ENCODE data around the gene TCEAL4. TPM values are rescaled to one million over a fixed set of nuclear protein-coding genes. Genes with fewer than 3 reads are reported as not detected.

Gene TCEAL4
- total and polyA plus RNA-seq, 12 donors, result 57.7 to 164 (median 69.1) TPM

DNA sequence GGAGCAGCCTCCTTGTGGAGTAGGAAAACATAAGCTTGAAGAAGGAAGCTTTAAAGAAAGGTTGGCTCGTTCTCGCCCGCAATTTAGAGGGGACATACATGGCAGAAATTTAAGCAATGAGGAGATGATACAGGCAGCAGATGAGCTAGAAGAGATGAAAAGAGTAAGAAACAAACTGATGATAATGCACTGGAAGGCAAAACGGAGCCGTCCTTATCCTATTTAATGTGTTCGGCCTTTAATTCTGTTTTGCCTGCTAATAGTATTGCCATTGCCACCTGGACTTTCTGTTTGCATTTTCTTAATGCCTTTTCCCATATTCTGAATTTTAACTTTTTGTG, 44.8 kb downstream of the TCEAL4 start:
- Histone ChIP-seq H3K4me3 (peak overlapping the region; percentile 61 to 79 (median 72)), H3K36me3 (no peaks in the 10 kb centered on the region), H3K27ac (peak overlapping the region in 9 of 10 donors; percentile 87 to 95 (median 93)), H3K9me3 (no peaks in the 10 kb centered on the region), H3K27me3 (peaks cover 0 to 28% (median 0%) of the 10 kb centered on the region in 7 donors), H3K4me1 (peaks cover 0 to 23% (median 7%) of the 10 kb centered on the region in 9 donors)
- DNase-seq (no peak), ATAC-seq (no peak)
- intact Hi-C loops (cut with DNase I), result loop anchor here in 2 of 10 donors (5.0 to 10.0 kb wide), 2 partner anchors 47 to 55 kb away; partner anchors contain the start of gene MORF4L2 (in 1 of the 2)
- TF ChIP-seq, protein P1, sequence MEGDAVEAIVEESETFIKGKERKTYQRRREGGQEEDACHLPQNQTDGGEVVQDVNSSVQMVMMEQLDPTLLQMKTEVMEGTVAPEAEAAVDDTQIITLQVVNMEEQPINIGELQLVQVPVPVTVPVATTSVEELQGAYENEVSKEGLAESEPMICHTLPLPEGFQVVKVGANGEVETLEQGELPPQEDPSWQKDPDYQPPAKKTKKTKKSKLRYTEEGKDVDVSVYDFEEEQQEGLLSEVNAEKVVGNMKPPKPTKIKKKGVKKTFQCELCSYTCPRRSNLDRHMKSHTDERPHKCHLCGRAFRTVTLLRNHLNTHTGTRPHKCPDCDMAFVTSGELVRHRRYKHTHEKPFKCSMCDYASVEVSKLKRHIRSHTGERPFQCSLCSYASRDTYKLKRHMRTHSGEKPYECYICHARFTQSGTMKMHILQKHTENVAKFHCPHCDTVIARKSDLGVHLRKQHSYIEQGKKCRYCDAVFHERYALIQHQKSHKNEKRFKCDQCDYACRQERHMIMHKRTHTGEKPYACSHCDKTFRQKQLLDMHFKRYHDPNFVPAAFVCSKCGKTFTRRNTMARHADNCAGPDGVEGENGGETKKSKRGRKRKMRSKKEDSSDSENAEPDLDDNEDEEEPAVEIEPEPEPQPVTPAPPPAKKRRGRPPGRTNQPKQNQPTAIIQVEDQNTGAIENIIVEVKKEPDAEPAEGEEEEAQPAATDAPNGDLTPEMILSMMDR (IDR thresholded peaks at IDR 0.05), result no peak
- WGBS, 2 donors, result 7 to 8% methylated on average over 6 of the region's 6 CpGs

DNA sequence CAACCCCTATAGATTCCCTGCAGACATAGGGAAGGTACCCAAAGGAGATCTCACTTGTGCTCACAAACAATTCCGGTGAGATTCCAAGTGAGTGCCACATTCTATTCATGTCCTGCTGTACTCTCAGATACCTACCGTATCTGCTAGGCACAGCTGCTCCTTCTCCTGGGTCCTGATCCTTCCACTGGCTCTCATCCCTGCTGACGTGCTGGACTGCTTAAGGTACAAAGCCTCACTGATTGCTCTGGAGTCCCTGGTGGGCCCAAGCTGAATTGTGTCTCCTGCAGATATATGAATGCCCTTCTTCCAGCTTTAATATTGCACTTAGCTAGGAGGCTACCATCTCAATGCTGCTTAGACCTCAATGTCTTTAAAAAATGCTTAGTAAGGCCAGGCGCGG, 45.8 kb downstream of the TCEAL4 start:
- intact Hi-C loops (cut with DNase I), result loop anchor here in 2 of 10 donors (5.0 to 10.0 kb wide), 2 partner anchors 46 to 54 kb away; partner anchors contain the start of gene MORF4L2 (in 1 of the 2)
- TF ChIP-seq, protein P1 (IDR thresholded peaks at IDR 0.05), result no peak
- Histone ChIP-seq H3K4me3 (no peak overlapping the region), H3K9me3 (no peaks in the 10 kb centered on the region), H3K4me1 (peaks cover 0 to 20% (median 7%) of the 10 kb centered on the region in 9 donors), H3K27ac (no peak overlapping the region), H3K36me3 (no peaks in the 10 kb centered on the region), H3K27me3 (peaks cover 0 to 31% (median 0%) of the 10 kb centered on the region in 7 donors)
- DNase-seq (no peak), ATAC-seq (no peak)
- 92 to 94% methylated on average over 5 of the region's 5 CpGs for WGBS, 2 donors

DNA sequence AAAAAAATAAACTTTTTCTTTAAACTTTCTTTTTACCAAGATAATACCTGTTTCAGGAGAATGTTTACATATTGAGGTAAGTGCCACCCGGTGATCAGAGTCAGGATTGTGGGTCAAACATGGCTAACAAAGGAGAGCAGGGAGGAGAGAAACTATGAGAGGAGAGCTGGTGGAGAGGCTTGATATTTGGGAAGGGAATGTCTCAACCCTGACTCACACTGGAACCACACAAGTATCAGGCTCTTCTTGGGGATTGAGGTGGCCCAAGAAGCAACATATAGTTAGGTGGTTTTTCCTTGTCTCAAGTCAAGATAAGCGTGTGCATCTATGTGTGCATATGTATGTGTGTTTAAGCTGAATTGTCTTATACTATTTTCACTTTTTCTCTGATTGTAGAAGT, 50.1 kb downstream of the TCEAL4 start:
- H3K27ac ChIP-seq, result no peak overlapping the region
- DNase-seq (no peak), ATAC-seq (no peak)
- TF ChIP-seq, protein P1 (IDR thresholded peaks at IDR 0.05), result no peak
- H3K36me3 ChIP-seq, result no peaks in the 10 kb centered on the region
- intact Hi-C loops (cut with DNase I), result loop anchor here in 1 of 10 donors (10.0 kb wide), 1 partner anchor 49 kb away; the partner anchor contains the start of gene MORF4L2
- H3K4me3 ChIP-seq, result no peak overlapping the region
- peaks cover 0 to 6% (median 1%) of the 10 kb centered on the region in 9 donors for H3K4me1 ChIP-seq
- 83 to 84% methylated on average over 2 of the region's 2 CpGs for WGBS, 2 donors
- peaks cover 0 to 24% (median 0%) of the 10 kb centered on the region in 7 donors for H3K27me3 ChIP-seq
- no peaks in the 10 kb centered on the region for H3K9me3 ChIP-seq

Other genes with a start within 250 kb of the TCEAL4 start
- 10 to 100 TPM; 14.8 to 46.0 (median 23.1) TPM for gene TCEAL9, start 229.0 kb upstream of the TCEAL4 start, total RNA-seq
- 10 to 100 TPM; 47.8 to 56.9 TPM for gene TCEAL9, start 229.0 kb upstream of the TCEAL4 start, polyA plus RNA-seq
- 100 to 1,000 TPM; 108 to 158 (median 137) TPM for gene BEX3, start 209.0 kb upstream of the TCEAL4 start, total RNA-seq
- 10 to 100 TPM; 45.3 to 64.9 TPM for gene BEX3, start 209.0 kb upstream of the TCEAL4 start, polyA plus RNA-seq
- under 1 TPM in 6 of 10 donors, not detected in 4; 0.15 to 0.41 (median 0.26) TPM for gene RAB40A, start 66.0 kb upstream of the TCEAL4 start, total RNA-seq
- gene RAB40A, start 66.0 kb upstream of the TCEAL4 start, polyA plus RNA-seq, result under 1 TPM; 0.04 to 0.44 TPM
- gene TCEAL3, start 22.4 kb downstream of the TCEAL4 start, total RNA-seq, result 10 to 100 TPM; 16.7 to 25.5 (median 22.0) TPM
- gene TCEAL3, start 22.4 kb downstream of the TCEAL4 start, polyA plus RNA-seq, result 10 to 100 TPM; 30.6 to 38.6 TPM
- 10 to 100 TPM; 16.6 to 33.0 (median 21.9) TPM for gene TCEAL1, start 43.5 kb downstream of the TCEAL4 start, total RNA-seq
- gene TCEAL1, start 43.5 kb downstream of the TCEAL4 start, polyA plus RNA-seq, result 10 to 100 TPM; 16.8 to 21.9 TPM
- gene MORF4L2, start 101.2 kb downstream of the TCEAL4 start, total RNA-seq, result 100 to 1,000 TPM; 149 to 244 (median 191) TPM
- 100 to 1,000 TPM in 1 of 2 donors, 10 to 100 TPM in 1; 94.9 to 346 TPM for gene MORF4L2, start 101.2 kb downstream of the TCEAL4 start, polyA plus RNA-seq
- under 1 TPM in 1 of 10 donors, not detected in 9; 0.42 TPM for gene TMEM31, start 125.4 kb downstream of the TCEAL4 start, total RNA-seq
- gene TMEM31, start 125.4 kb downstream of the TCEAL4 start, polyA plus RNA-seq, result under 1 TPM in 1 of 2 donors, not detected in 1; 0.07 TPM
- gene PLP1, start 191.3 kb downstream of the TCEAL4 start, total RNA-seq, result 10 to 100 TPM in 1 of 10 donors, 1 to 10 TPM in 8, under 1 TPM in 1; 0.94 to 10.4 (median 2.6) TPM
- 1 to 10 TPM; 2.7 to 5.3 TPM for gene PLP1, start 191.3 kb downstream of the TCEAL4 start, polyA plus RNA-seq
- 10 to 100 TPM; 17.5 to 42.4 (median 34.4) TPM for gene RAB9B, start 246.7 kb downstream of the TCEAL4 start, total RNA-seq
- gene RAB9B, start 246.7 kb downstream of the TCEAL4 start, polyA plus RNA-seq, result 1 to 10 TPM; 4.4 to 5.6 TPM

Measured in heart right ventricle (tissue), 16 donors.